Vagina (tissue), 2 donors: ENCODE results near the gene TMEM31. TPM values are rescaled to one million over a fixed set of nuclear protein-coding genes. Genes with fewer than 3 reads are reported as not detected.

ENCODE experiments used
- DNase-seq, 2 donors: peaks; one replicate each; pipeline ENCODE4 v3.0.0-alpha.2; 2017; ENCODE audit errors: extremely low spot score in 2 of 2
- H3K27ac ChIP-seq: fragments of 200-600 bp; sonication (generic); one replicate; pipeline ENCODE4 v1.5.1; 2019
- H3K27me3 ChIP-seq: fragments of 200-600 bp; sonication (generic); one replicate; pipeline ENCODE4 v1.5.1; 2019
- H3K36me3 ChIP-seq, 2 donors: fragments of 200-600 bp; sonication (generic); one replicate each; pipeline ENCODE4 v1.5.1; 2017 to 2019
- H3K4me1 ChIP-seq: fragments of 200-600 bp; sonication (generic); one replicate; pipeline ENCODE4 v1.5.1; 2019
- H3K4me3 ChIP-seq, 2 donors: fragments of 200-600 bp; sonication (generic); 1 replicate in 1 of 2; 2 replicates in 1 of 2; pipeline ENCODE4 v1.5.1; 2016 to 2019
- H3K9me3 ChIP-seq: fragments of 200-600 bp; sonication (generic); one replicate; pipeline ENCODE4 v1.5.1; 2019
- POLR2A ChIP-seq, 2 donors: fragments of 450-650 bp; IDR thresholded peaks; one replicate each; pipeline ENCODE4 v1.6.1; 2017; ENCODE audit warnings: antibody characterized with exemption in 2 of 2, mild to moderate bottlenecking in 2 of 2, moderate library complexity in 2 of 2
- POLR2AphosphoS5 ChIP-seq, 2 donors: sonication (generic); formaldehyde crosslinking; IDR thresholded peaks; one replicate each; pipeline ENCODE4 v1.9.0; 2017; ENCODE audit warnings: antibody characterized with exemption in 2 of 2, mild to moderate bottlenecking in 2 of 2, low read depth in 1 of 2; ENCODE audit not compliant: insufficient read depth in 1 of 2
- intact Hi-C: fragments of 100-400 bp; cut with DNase I; formaldehyde crosslinking; loops from one replicate; pipeline ENCODE4 v1.15.1; 2023
- total RNA-seq: library from RNA; depleted of rRNA; stranded (reverse); fragments of >200 nt; gene quantifications from one replicate; pipeline ENCODE4 v1.2.3, GENCODE V29; 2016
- TF ChIP-seq, protein P1 (sequence below), 3 experiments: fragments of 450-650 bp in 2 of 3; fragments of 200-600 bp in 1 of 3; sonication (generic) in 1 of 3; IDR thresholded peaks; one replicate each; pipeline ENCODE4 v1.5.1; 2017 to 2019; ENCODE audit warnings: antibody characterized with exemption in 3 of 3, mild to moderate bottlenecking in 2 of 3, moderate library complexity in 2 of 3

The TMEM31 gene
- total RNA-seq, 1 donor from 2014 or later = not detected

DNA sequence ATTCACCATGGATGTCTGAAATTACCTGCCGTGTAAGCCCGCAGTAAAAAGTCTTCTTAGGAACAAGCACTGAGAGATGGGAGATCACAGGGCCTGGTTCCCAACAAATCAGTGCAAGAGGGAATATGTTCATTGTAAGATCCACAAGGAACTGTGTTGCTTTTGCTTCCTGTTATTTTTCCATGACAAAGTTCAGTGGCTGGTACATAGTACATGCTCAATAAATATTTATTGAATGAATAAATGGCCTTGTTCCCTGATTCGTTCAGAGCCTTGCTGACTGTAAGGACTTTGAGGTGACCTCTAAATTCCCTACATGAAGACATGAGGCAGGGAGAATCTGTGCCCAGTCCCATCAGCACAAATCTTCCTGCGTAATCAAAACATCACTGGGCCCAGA, 7.4 kb downstream of the TMEM31 start:
- Histone ChIP-seq H3K27ac (no peak overlapping the region), H3K4me3 (no peak overlapping the region), H3K36me3 (no peaks in the 10 kb centered on the region), H3K9me3 (no peaks in the 10 kb centered on the region), H3K4me1 (no peaks in the 10 kb centered on the region), H3K27me3 (no peaks in the 10 kb centered on the region)
- no peak for DNase-seq
- intact Hi-C loops = no loop called here
- TF ChIP-seq POLR2A (IDR thresholded peaks at IDR 0.05) (no peak), POLR2AphosphoS5 (IDR thresholded peaks at IDR 0.05; ENCODE audit: insufficient read depth in 1 of 2, low read depth in 1 of 2) (no peak)
- TF ChIP-seq, protein P1, sequence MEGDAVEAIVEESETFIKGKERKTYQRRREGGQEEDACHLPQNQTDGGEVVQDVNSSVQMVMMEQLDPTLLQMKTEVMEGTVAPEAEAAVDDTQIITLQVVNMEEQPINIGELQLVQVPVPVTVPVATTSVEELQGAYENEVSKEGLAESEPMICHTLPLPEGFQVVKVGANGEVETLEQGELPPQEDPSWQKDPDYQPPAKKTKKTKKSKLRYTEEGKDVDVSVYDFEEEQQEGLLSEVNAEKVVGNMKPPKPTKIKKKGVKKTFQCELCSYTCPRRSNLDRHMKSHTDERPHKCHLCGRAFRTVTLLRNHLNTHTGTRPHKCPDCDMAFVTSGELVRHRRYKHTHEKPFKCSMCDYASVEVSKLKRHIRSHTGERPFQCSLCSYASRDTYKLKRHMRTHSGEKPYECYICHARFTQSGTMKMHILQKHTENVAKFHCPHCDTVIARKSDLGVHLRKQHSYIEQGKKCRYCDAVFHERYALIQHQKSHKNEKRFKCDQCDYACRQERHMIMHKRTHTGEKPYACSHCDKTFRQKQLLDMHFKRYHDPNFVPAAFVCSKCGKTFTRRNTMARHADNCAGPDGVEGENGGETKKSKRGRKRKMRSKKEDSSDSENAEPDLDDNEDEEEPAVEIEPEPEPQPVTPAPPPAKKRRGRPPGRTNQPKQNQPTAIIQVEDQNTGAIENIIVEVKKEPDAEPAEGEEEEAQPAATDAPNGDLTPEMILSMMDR (IDR thresholded peaks at IDR 0.05) = no peak

DNA sequence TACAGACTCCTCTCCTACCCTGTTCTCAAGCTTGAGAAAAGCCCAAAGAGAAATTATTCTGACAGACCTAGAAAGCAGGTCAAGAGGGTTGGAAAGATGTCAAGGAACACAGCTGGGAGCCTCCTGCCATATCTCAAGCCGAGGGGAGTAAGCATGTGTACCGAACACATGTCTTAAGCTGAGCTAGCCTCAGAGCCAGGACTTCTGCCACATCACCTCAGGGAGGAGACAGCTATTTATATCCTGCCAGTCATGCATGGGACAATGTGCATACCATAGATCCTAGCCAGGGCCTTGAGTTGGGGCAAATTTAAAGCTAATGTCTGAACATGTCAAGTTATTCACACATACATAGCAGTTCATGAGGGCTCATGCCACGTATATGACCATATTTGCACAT, 11.8 kb downstream of the TMEM31 start:
- TF ChIP-seq, protein P1 (IDR thresholded peaks at IDR 0.05) = no peak
- no peak for TF ChIP-seq POLR2AphosphoS5 (IDR thresholded peaks at IDR 0.05; ENCODE audit: insufficient read depth in 1 of 2, low read depth in 1 of 2)
- TF ChIP-seq POLR2A (IDR thresholded peaks at IDR 0.05) = no peak
- H3K4me1 ChIP-seq = no peaks in the 10 kb centered on the region
- no peak overlapping the region for H3K27ac ChIP-seq
- no peak overlapping the region for H3K4me3 ChIP-seq
- no peaks in the 10 kb centered on the region for H3K36me3 ChIP-seq
- H3K27me3 ChIP-seq = no peaks in the 10 kb centered on the region
- no peak for DNase-seq
- no peaks in the 10 kb centered on the region for H3K9me3 ChIP-seq
- intact Hi-C loops = no loop called here

DNA sequence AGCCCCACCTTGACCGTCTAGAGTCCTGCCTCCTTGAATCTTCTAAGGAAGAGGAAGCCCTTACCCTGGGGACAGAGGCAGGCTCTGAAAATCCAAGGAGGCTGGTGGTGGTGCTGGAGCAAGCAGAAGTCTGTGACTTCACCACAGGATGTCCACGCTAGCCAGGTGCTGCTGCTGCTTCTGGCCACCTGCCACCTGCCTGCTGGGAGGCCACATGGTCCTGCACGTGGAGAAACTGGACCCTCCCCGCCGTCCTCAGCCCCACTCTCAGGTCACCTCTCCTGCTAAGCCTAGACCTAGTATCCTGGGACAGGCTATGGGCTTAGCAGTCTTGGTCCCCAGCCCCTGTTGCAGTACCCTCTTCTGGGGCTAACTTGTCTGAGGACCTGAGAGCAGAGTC, 15.8 kb downstream of the TMEM31 start:
- TF ChIP-seq POLR2A (IDR thresholded peaks at IDR 0.05) (no peak), POLR2AphosphoS5 (IDR thresholded peaks at IDR 0.05; ENCODE audit: insufficient read depth in 1 of 2, low read depth in 1 of 2) (no peak)
- TF ChIP-seq, protein P1 (IDR thresholded peaks at IDR 0.05) = no peak
- H3K27ac ChIP-seq = no peak overlapping the region
- H3K9me3 ChIP-seq = no peaks in the 10 kb centered on the region
- intact Hi-C loops = no loop called here
- no peak overlapping the region for H3K4me3 ChIP-seq
- no peaks in the 10 kb centered on the region for H3K36me3 ChIP-seq
- H3K4me1 ChIP-seq = no peaks in the 10 kb centered on the region
- no peak for DNase-seq
- H3K27me3 ChIP-seq = no peaks in the 10 kb centered on the region

DNA sequence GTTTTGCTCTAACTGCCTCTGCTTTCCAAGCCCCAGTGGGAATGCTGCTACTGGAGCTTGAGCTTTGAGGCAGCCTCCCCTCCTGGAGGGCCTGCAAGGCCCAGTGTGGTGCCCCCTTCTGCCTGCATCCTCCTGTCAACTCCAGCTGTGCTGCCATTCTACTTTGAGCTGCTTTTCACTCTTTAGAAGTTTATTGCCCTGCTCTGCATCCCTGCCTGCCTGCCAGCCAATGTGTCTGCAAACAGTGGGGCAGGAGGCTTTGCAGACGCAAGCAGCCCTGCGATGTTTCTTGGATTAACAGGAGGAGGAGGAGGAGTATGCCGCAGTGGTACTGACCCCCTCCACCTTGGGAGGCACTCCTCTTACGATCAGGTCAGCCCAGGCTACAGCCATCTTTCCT, 16.4 kb downstream of the TMEM31 start:
- H3K27me3 ChIP-seq = no peaks in the 10 kb centered on the region
- intact Hi-C loops = no loop called here
- DNase-seq = no peak
- no peaks in the 10 kb centered on the region for H3K36me3 ChIP-seq
- H3K4me3 ChIP-seq = no peak overlapping the region
- H3K9me3 ChIP-seq = no peaks in the 10 kb centered on the region
- H3K4me1 ChIP-seq = no peaks in the 10 kb centered on the region
- no peak for TF ChIP-seq POLR2A (IDR thresholded peaks at IDR 0.05)
- TF ChIP-seq POLR2AphosphoS5 (IDR thresholded peaks at IDR 0.05; ENCODE audit: insufficient read depth in 1 of 2, low read depth in 1 of 2) = no peak
- TF ChIP-seq, protein P1 (IDR thresholded peaks at IDR 0.05) = no peak
- H3K27ac ChIP-seq = no peak overlapping the region

DNA sequence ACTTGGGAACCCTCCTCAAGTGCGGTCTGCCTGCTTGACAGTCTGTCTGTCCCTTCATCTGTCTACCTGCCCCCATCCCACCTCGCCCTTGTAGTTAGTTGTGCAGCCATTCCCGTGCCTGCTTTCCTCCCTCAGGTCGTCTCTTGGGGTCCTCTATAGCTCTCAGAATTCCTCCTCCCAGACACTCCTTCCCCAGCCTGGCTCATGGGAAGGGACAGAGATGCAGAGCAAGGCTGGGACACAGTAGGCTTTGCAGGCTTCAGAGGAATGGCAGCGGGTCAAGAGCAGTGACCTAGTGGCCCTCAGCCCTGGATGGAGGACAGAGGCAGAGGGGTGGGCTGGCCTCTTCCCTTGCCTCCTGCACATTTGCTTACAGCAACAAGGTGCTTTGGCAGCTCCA, 18.3 kb downstream of the TMEM31 start:
- TF ChIP-seq POLR2A (IDR thresholded peaks at IDR 0.05) (no peak), POLR2AphosphoS5 (IDR thresholded peaks at IDR 0.05; ENCODE audit: insufficient read depth in 1 of 2, low read depth in 1 of 2) (no peak)
- TF ChIP-seq, protein P1 (IDR thresholded peaks at IDR 0.05) = no peak
- Histone ChIP-seq H3K9me3 (no peaks in the 10 kb centered on the region), H3K4me1 (no peaks in the 10 kb centered on the region), H3K27ac (no peak overlapping the region), H3K36me3 (no peaks in the 10 kb centered on the region), H3K27me3 (no peaks in the 10 kb centered on the region), H3K4me3 (no peak overlapping the region)
- intact Hi-C loops = no loop called here
- DNase-seq = no peak
